AG04449 (cell line): ENCODE results near the gene PRKCZ.

ENCODE experiments used
- CTCF ChIA-PET: fragments of 350-600 bp; formaldehyde crosslinking; extraction: SDS; loops from one replicate; lab custom pipeline; 2021; ENCODE audit warnings: antibody characterized with exemption; lab: Yijun Ruan, JAX
- POLR2A ChIA-PET: fragments of 400-600, 350-600 bp; formaldehyde crosslinking; extraction: SDS; loops from one replicate; lab custom pipeline; 2020; ENCODE audit warnings: antibody characterized with exemption, inconsistent platforms; lab: Yijun Ruan, JAX
- DNase-seq: peaks from one replicate; pipeline ENCODE4 v3.0.0-alpha.2; 2010; ENCODE audit warnings: low read depth, low spot score
- H3K4me3 ChIP-seq: 2 replicates; pipeline ENCODE4 v1.5.1; 2011; ENCODE audit warnings: low read depth, mild to moderate bottlenecking, control low read depth, low read length
- TF ChIP-seq, protein P1 (sequence below): IDR thresholded peaks from one replicate; pipeline ENCODE4 v1.5.1; 2011; ENCODE audit warnings: mild to moderate bottlenecking, moderate library complexity, low read length, control low read depth, inconsistent platforms; ENCODE audit not compliant: insufficient read depth; ENCODE audit errors: missing control alignments

Gene PRKCZ

DNA sequence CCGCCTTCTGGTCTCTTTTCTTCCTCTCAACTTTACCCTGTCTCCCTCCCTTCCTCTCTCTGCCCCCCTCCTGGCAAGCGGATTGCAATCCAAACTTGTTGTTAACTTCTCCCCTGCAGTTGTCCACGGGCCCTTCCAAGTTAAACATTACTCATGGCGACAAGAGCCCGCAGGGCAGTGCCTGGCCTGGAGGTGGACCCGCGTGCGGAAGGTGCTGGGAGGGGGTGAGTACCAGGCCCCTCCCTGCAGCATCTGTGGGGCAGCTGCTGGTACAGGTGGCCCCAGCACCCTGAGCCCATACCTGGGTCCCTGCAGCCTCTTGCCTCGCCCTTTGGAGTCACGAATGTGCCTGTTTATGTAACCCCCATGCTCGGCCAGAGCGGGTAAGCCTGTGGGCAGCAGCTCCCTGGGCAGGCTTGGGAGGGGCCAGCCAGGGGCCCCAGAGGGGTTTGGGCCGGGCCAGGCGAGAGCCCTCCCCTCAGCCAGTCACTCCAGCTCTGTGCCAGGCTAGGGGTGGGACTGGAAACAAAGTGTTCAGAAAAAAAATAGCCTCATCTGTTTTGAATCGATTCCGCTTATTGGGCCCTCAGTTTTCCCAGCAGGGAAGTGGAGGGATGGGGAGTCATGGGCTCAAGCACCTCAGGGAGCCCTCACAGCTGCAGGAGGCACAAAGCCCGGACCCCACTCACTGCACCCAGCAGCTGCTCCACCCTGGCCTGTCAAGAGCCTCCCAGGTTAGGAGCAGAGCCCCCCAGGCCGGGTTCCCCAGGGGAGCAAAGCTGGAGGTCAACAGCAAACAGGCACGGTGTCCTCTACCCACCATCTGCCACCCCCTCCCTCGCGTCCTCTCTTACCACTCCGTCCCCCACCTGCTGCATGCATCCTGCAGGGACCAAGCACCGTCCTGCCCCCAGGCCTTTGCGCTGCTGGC, 158.4 kb downstream of the PRKCZ start:
- peak; percentile 77 for DNase-seq
- TF ChIP-seq, protein P1, sequence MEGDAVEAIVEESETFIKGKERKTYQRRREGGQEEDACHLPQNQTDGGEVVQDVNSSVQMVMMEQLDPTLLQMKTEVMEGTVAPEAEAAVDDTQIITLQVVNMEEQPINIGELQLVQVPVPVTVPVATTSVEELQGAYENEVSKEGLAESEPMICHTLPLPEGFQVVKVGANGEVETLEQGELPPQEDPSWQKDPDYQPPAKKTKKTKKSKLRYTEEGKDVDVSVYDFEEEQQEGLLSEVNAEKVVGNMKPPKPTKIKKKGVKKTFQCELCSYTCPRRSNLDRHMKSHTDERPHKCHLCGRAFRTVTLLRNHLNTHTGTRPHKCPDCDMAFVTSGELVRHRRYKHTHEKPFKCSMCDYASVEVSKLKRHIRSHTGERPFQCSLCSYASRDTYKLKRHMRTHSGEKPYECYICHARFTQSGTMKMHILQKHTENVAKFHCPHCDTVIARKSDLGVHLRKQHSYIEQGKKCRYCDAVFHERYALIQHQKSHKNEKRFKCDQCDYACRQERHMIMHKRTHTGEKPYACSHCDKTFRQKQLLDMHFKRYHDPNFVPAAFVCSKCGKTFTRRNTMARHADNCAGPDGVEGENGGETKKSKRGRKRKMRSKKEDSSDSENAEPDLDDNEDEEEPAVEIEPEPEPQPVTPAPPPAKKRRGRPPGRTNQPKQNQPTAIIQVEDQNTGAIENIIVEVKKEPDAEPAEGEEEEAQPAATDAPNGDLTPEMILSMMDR = no peak
- H3K4me3 ChIP-seq = peak overlapping the region; percentile 32; the same call in 1 of the 2 replicates
- CTCF ChIA-PET = interaction anchor here (1.8 to 26.3 kb wide), 3 partner anchors 13 to 176 kb away, joined by 4 to 891 read pairs (median 19); partner anchors contain the start of genes FAAP20, MORN1 and RER1
- POLR2A ChIA-PET = interaction anchor here (0.6 to 2.2 kb wide), 6 partner anchors 16 to 183 kb away, joined by 3 to 10 read pairs (median 3); partner anchors contain the start of genes MORN1 and RER1

- POLR2A ChIA-PET = interaction anchor here (0.6 to 2.2 kb wide), 3 partner anchors 18 to 182 kb away, joined by 3 to 10 read pairs (median 9); partner anchors contain the start of genes MORN1 and RER1
- CTCF ChIA-PET = interaction anchor here (0.6 to 26.3 kb wide), 5 partner anchors 12 to 175 kb away, joined by 3 to 891 read pairs (median 4); partner anchors contain the start of genes FAAP20, MORN1 and RER1
- TF ChIP-seq, protein P1 = no peak
- DNase-seq = no peak
- H3K4me3 ChIP-seq = no peak overlapping the region
Observed at GRCh38 chr1:2209400-2210083, 159.3 kb downstream of the PRKCZ start.

GRCh38 chr1:2210084-2210653, 160.0 kb downstream of the PRKCZ start:
- ChIA-PET POLR2A (interaction anchor here (0.6 to 2.2 kb wide), 2 partner anchors 19 to 181 kb away, joined by 3 to 10 read pairs; partner anchors contain the start of genes MORN1 and RER1), CTCF (interaction anchor here (1.2 to 26.3 kb wide), 4 partner anchors 11 to 174 kb away, joined by 3 to 891 read pairs (median 12); partner anchors contain the start of genes FAAP20, MORN1 and RER1)
- DNase-seq = no peak
- TF ChIP-seq, protein P1 = no peak
- H3K4me3 ChIP-seq = no peak overlapping the region

DNA sequence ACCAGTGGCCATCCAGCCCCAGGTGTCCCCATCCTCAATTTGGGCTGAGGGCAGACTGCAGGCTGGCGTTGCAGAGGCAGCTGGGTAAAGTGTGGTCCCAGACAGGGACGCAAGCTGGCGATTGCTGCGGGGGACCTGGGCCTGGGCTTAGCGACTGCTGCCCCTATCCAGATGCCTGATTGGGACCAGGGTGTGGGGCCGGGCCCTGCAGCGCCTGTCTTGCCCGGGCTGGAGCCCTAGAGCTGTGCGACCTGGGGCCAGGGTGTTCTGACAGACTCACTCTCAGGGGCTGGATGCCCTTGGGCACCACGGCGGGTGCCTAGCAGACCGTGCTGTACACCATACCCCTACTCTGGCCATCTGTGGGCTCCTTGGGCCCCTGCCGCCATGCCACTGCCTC, 160.6 kb downstream of the PRKCZ start:
- no peak for DNase-seq
- TF ChIP-seq, protein P1 = no peak
- no peak overlapping the region for H3K4me3 ChIP-seq
- CTCF ChIA-PET = interaction anchor here (0.6 to 26.3 kb wide), 4 partner anchors 15 to 174 kb away, joined by 3 to 891 read pairs (median 11); partner anchors contain the start of genes FAAP20, MORN1 and RER1
- POLR2A ChIA-PET = no interaction called here

- POLR2A ChIA-PET = interaction anchor here (1.0 to 1.1 kb wide), 3 partner anchors 13 to 19 kb away, joined by 3 to 5 read pairs (median 3); no protein-coding TSS in a partner anchor
- peak overlapping the region; percentile 30; the same call in 1 of the 2 replicates for H3K4me3 ChIP-seq
- TF ChIP-seq, protein P1 = no peak
- CTCF ChIA-PET = interaction anchor here (1.7 to 26.3 kb wide), 3 partner anchors 17 to 172 kb away, joined by 4 to 891 read pairs (median 19); partner anchors contain the start of genes FAAP20, MORN1 and RER1
- DNase-seq = no peak
Observed at GRCh38 chr1:2212274-2212531, 162.0 kb downstream of the PRKCZ start.
